HG03521 (cell line): Measurements from ENCODE around the gene FRAS1.
"Not testable (repeated sequence)": the region's sequence is repeated elsewhere in the genome, so short reads cannot be mapped to it uniquely, and the experiment has no call there.

Experiments
- ATAC-seq: cut with Tn5 transposase; IDR thresholded peaks from one replicate; pipeline ENCODE4 v1.9.1; 2021; ENCODE audit warnings: mild to moderate bottlenecking, moderate library complexity; ENCODE audit not compliant: unreplicated experiment

Gene FRAS1

DNA sequence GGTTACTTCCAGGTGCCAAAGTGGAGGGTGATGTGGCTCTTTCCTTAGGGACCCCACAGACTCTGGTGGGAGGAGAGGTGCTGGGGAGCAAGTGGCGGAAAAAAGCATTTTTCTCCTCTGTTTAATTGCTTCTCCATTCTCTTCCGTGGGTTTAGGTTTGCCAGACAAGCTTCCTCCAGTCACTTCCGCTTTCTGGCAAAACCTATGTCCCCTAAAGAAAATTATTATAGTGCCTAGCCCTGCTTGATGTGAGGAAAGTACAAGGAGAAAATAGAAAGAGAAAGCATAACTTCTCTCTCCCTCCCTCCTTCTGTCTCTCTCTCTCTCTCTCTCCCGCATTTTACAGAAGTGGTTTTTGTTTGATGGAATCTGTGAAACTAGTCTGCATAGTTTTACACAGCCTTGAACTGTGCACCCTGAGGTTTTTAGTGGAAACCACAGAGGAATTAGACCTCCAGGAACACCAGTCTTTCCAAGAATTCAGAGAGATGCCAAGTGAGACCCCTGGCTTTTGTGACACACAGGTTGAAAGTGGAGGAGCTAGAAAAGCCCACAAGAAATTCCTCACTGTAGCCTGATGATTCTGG, 263.3 kb downstream of the FRAS1 start:
- ATAC-seq = no peak

GRCh38 chr4:78322032-78322431, 264.9 kb downstream of the FRAS1 start:
- no peak for ATAC-seq

- ATAC-seq = no peak
Measured at GRCh38 chr4:78323439-78323838, 266.3 kb downstream of the FRAS1 start.

DNA sequence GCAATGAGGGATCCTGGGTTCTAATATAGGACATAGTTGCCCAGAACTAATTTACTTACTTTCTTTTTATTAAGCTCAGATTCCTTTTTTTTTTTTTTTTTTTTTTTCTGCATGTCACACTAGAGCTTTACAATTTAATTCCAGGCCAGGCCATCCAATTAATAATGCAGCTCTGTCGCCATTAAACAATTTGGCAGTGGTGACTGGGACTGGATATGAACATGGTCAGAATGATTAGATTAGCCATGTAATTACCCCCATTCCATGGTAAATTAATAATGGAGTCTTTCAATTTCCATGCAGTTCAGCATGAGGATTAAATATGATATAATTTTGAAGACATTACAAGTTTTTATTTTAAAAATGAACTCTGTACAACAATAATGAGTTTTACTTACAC, 267.5 kb downstream of the FRAS1 start:
- ATAC-seq = no peak

DNA sequence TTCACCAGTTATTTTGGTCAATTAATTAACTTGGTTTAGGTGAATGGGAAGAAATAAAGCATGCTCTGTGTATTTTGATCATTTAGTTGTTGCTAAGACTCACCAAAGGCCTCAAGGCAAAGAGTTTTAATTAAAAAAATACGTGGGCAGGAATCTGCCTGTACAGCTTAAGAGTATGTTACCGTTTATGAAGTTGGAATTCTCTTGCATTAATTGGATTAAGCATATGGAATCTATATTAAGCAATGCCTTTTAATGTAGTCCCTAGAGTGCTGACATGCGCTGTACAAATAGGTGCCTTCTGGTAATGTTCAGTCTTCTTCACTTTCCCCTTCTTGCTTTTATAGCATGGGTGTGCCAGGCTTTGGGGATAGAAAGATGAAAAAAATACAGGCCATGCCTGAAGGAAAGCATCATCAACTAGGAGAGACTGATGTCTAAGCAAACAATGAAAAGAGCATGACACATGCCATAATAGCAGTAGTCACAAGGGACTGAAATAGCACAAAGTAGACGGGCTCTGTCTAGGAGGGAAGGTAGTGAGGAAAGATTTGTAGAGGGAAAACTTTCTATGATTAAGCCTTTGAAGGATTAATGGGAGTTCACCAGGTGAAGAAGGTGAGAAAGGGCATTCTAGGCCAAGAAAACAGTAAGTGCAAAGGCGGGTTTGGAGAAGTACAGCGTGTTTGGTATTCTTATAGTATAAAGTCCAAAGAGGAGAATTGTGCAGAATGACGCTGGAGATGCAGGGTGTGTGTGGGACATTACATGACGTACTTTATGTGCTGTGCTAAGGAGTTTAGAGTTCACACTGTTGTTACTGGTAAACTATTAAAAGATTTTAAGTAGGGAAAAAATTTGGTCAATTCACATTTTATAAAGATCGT, 268.4 kb downstream of the FRAS1 start:
- no peak for ATAC-seq

DNA sequence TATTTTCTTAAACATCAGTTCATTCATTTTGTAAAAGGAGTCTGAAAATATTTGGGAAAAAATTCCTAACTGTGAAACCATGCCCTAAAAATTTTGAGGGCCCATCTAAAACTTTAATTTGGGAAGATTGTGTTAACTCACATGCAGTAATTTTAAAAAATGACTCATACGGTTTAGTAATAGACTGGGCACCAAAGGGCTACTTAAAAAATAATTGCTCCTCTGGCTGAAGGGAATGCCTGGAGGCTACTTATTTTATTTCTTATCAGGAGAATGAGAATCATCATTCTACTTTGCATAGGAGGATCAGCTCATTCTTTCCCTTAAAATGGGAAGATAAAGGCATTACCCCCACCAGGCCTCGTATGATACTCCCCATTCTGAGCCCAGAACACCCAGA, 271.5 kb downstream of the FRAS1 start:
- not testable (repeated sequence) for ATAC-seq

- ATAC-seq = no peak
Measured at GRCh38 chr4:78331186-78331585, 274.1 kb downstream of the FRAS1 start.

- no peak for ATAC-seq
Measured at GRCh38 chr4:78331965-78332364, 274.8 kb downstream of the FRAS1 start.

GRCh38 chr4:78332976-78333375, 275.9 kb downstream of the FRAS1 start:
- no peak for ATAC-seq

GRCh38 chr4:78336093-78336943, 279.2 kb downstream of the FRAS1 start:
- ATAC-seq = no peak

DNA sequence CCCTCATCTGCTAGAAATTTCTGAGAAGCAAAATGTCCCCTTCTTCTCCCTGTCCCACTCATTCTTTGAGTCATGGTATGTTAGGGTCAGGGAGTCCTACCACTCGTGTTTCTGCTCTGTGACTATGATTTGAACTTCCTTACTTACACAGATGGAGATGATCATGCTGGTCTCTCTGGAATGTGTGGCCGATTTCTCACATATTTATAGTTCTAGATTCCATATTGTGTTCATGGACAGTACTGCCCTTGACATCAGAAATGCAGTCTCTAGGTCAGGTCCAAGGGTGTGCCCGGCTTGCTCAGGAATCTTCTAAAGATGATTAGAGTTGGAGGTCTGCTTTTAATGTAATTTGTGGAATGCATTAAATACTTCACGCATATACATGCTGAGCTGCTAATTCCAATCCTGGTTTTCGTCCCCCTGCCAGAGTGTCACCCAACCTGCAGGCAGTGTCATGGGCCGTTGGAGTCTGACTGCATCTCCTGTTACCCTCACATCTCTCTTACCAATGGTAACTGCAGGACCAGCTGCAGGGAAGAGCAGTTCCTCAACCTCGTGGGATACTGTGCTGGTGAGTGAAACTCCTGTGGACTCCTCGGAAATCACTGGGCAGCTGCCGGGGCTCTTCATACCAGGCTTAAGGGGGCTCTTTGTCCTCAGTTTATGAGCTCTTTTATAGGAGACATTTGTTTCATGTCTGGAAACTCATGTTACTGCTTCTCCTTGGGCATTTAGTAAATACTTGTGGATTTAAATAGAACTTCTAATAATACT, 280.3 kb downstream of the FRAS1 start:
- no peak for ATAC-seq

DNA sequence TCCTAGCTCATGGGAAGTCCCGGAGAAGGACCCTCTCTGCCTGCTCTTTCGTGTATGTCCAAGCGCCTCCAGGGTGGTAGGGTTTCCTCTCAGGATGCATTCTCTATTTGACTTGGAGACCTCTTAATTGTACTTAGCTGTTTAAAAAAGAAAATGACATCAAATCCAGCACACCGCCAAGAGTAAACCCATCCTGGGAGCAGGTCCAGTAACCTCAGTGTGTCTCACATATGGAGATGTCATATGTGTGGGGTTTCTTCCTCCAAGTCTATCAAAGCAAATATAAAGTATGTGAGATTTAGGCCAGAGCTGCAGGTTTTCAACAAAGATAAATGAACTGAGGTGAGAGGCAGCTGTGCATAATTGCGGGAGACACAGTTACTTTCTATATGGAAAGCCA, 285.0 kb downstream of the FRAS1 start:
- ATAC-seq = no peak

GRCh38 chr4:78343682-78344081, 286.6 kb downstream of the FRAS1 start:
- ATAC-seq = no peak

GRCh38 chr4:78345237-78345636, 288.1 kb downstream of the FRAS1 start:
- no peak for ATAC-seq

- ATAC-seq = no peak
Measured at GRCh38 chr4:78346222-78346621, 289.1 kb downstream of the FRAS1 start.

GRCh38 chr4:78347527-78347926, 290.4 kb downstream of the FRAS1 start:
- ATAC-seq = no peak

GRCh38 chr4:78353921-78354320, 296.8 kb downstream of the FRAS1 start:
- no peak for ATAC-seq

GRCh38 chr4:78354782-78355181, 297.7 kb downstream of the FRAS1 start:
- ATAC-seq = no peak

GRCh38 chr4:78355306-78355705, 298.2 kb downstream of the FRAS1 start:
- no peak for ATAC-seq

- no peak for ATAC-seq
Measured at GRCh38 chr4:78356251-78356786, 299.2 kb downstream of the FRAS1 start.

DNA sequence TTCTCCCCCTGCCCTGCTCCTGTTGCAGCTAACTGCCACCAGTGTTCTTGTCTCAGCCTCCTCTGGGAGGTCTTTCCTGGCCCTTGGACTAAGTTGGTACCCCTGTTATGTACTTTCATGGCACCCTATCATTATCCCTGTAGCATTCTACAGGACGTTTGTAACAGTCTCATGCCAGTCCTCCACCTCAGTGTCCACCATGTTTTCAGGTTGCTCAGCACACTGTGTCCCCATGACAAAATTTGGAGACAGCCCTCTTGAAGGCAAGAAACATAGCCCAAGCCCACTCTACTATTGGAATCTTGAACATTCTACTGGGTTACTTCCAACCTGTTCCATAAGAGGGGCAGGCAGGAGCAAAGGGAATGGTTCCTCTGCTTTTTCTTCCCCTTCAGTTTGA, 300.0 kb downstream of the FRAS1 start:
- ATAC-seq = no peak
